Type B pancreatic cell (in vitro differentiated cells): Measurements from ENCODE around the gene ZNF530. TPM values are rescaled to one million over a fixed set of nuclear protein-coding genes. Genes with fewer than 3 reads are reported as not detected.

Source experiments
- DNase-seq: peaks from one replicate; pipeline ENCODE4 v3.0.0; 2021; ENCODE audit warnings: mixed read lengths; ENCODE audit not compliant: unreplicated experiment; ENCODE audit errors: extremely low spot score
- H3K27ac Mint-ChIP-seq: 2 replicates; pipeline ENCODE4 v1.8.0; 2021; ENCODE audit warnings: mild to moderate bottlenecking, mixed read lengths
- H3K27me3 Mint-ChIP-seq: 2 replicates; pipeline ENCODE4 v1.8.0; 2021; ENCODE audit warnings: mixed read lengths
- H3K36me3 Mint-ChIP-seq: 2 replicates; pipeline ENCODE4 v1.8.0; 2021; ENCODE audit warnings: mixed read lengths
- H3K4me1 Mint-ChIP-seq: one replicate; pipeline ENCODE4 v1.8.0; 2021; ENCODE audit warnings: mixed read lengths; ENCODE audit not compliant: unreplicated experiment
- H3K4me3 Mint-ChIP-seq: 2 replicates; pipeline ENCODE4 v1.8.0; 2021; ENCODE audit warnings: mild to moderate bottlenecking, mixed read lengths
- H3K9me3 Mint-ChIP-seq: 2 replicates; pipeline ENCODE4 v1.8.0; 2021; ENCODE audit warnings: mixed read lengths
- CTCF ChIP-seq: fragments of 200-600 bp; sonication (generic); conservative IDR thresholded peaks from 2 replicates; pipeline ENCODE4 v1.5.0; 2021; ENCODE audit warnings: antibody characterized with exemption, mild to moderate bottlenecking
- total RNA-seq: library from RNA; stranded (reverse); gene quantifications from 2 replicates; pipeline ENCODE4 v1.2.1, GENCODE V29; 2021; ENCODE audit warnings: low replicate concordance

The ZNF530 gene
- total RNA-seq, 1 donor from 2014 or later, result 4.9 TPM

GRCh38 chr19:57572415-57572947, 27.2 kb upstream of the ZNF530 start:
- Mint-ChIP-seq H3K4me1 (peaks cover 2% of the 10 kb centered on the region), H3K27ac (no peak overlapping the region), H3K36me3 (peaks cover 66% of the 10 kb centered on the region), H3K27me3 (no peaks in the 10 kb centered on the region), H3K9me3 (peaks cover 33% of the 10 kb centered on the region), H3K4me3 (no peak overlapping the region)
- no peak for DNase-seq
- no peak for TF ChIP-seq CTCF

GRCh38 chr19:57576661-57577060, 23.0 kb upstream of the ZNF530 start:
- TF ChIP-seq CTCF, result no peak
- Mint-ChIP-seq H3K27ac (no peak overlapping the region), H3K4me3 (peak overlapping the region; percentile 51), H3K4me1 (peaks cover 9% of the 10 kb centered on the region), H3K36me3 (peaks cover 69% of the 10 kb centered on the region), H3K27me3 (no peaks in the 10 kb centered on the region), H3K9me3 (peaks cover 34% of the 10 kb centered on the region)
- no peak for DNase-seq

- H3K4me1 Mint-ChIP-seq, result peaks cover 9% of the 10 kb centered on the region
- peak within 1 kb of the TSS; percentile 90 for H3K4me3 Mint-ChIP-seq
- peak; percentile 37 for TF ChIP-seq CTCF
- H3K36me3 Mint-ChIP-seq, result peaks cover 50% of the 10 kb centered on the region
- peak; percentile 95 for DNase-seq
- peak within 1 kb of the TSS; percentile 77 for H3K27ac Mint-ChIP-seq
- H3K27me3 Mint-ChIP-seq, result no peaks in the 10 kb centered on the region
- peaks cover 41% of the 10 kb centered on the region for H3K9me3 Mint-ChIP-seq
These were observed 21.0 kb upstream of the ZNF530 start, which contains the start of gene ZNF416 for GRCh38 chr19:57578487-57579205. TSS of gene ZNF416 (minus strand) at chr19:57578911. CDS start at chr19:57578704, 207 bp downstream.

GRCh38 chr19:57583104-57583520, 16.6 kb upstream of the ZNF530 start:
- Mint-ChIP-seq H3K27ac (no peak overlapping the region), H3K9me3 (peaks cover 38% of the 10 kb centered on the region), H3K27me3 (peaks cover 4% of the 10 kb centered on the region), H3K4me1 (peaks cover 6% of the 10 kb centered on the region), H3K36me3 (peaks cover 42% of the 10 kb centered on the region), H3K4me3 (peak overlapping the region; percentile 95)
- no peak for TF ChIP-seq CTCF
- no peak for DNase-seq

GRCh38 chr19:57583521-57584416, 15.9 kb upstream of the ZNF530 start, which contains the start of gene ZIK1:
TSS of gene ZIK1 (plus strand) at chr19:57584145. CDS start at chr19:57584357, 212 bp downstream.
- Mint-ChIP-seq H3K27me3 (peaks cover 4% of the 10 kb centered on the region), H3K4me3 (peak within 1 kb of the TSS; percentile 95), H3K9me3 (peaks cover 41% of the 10 kb centered on the region), H3K4me1 (peaks cover 6% of the 10 kb centered on the region), H3K36me3 (peaks cover 47% of the 10 kb centered on the region), H3K27ac (peak within 1 kb of the TSS; percentile 85)
- DNase-seq, result peak; percentile 85
- TF ChIP-seq CTCF, result peak; percentile 31
